Activated CD8-positive, alpha-beta memory T cell treated with anti-CD3 and anti-CD28 coated beads, Interleukin-2, amount 50 U/mL, for 24 hours (primary cell): Measurements from ENCODE around the gene TM2D3.

Experiments used
- DNase-seq: peaks from one replicate; pipeline ENCODE4 v3.0.0-alpha.2; 2020; ENCODE audit errors: extremely low read depth

Gene TM2D3

DNA sequence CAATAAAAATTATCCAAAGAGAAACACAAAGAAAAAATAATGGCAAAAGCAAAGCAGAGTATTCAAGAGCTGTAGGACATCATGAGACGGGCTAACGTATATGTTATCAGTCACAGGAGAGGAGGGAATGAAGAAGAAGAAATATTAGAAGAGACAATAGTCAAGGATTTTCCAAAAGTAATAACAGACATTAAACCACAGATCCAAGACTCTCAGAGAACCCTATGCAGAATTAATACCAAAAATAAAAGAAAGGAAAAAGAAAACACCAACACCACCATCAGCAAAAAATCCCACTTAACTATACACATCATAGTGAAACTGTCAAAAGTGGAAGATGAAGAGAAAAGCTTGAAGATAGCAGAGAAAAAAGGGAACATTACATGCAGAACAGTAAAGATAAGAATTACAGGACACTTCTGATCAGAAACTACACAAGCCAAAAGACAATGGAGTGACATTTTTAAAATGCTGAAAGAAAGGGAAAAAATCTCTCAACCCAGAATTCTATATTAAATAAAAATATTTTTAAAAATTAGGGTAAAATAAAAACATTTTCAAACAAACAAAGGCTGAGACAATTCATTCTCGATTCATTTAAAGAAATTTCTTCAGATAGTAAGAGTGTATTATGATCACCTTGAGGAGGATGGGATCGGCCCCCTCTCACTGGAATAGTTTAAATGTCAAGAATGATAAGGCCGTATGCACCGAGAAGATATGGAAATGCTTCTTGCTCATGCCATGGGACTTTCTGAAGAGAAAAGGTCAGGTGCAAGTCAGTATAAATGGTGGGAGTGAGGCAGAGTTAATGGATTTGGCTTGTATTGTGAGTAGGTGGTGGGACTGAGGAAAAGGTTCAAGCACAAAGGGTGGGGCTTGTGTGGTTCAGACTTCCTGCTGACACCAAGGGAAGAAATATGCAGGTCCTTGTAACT, 28.5 kb downstream of the TM2D3 start:
- no peak for DNase-seq

- no peak for DNase-seq
Measured at GRCh38 chr15:101621961-101622360, 30.2 kb downstream of the TM2D3 start.

GRCh38 chr15:101620671-101621070, 31.5 kb downstream of the TM2D3 start:
- no peak for DNase-seq

GRCh38 chr15:101619615-101619865, 32.6 kb downstream of the TM2D3 start:
- no peak for DNase-seq

DNA sequence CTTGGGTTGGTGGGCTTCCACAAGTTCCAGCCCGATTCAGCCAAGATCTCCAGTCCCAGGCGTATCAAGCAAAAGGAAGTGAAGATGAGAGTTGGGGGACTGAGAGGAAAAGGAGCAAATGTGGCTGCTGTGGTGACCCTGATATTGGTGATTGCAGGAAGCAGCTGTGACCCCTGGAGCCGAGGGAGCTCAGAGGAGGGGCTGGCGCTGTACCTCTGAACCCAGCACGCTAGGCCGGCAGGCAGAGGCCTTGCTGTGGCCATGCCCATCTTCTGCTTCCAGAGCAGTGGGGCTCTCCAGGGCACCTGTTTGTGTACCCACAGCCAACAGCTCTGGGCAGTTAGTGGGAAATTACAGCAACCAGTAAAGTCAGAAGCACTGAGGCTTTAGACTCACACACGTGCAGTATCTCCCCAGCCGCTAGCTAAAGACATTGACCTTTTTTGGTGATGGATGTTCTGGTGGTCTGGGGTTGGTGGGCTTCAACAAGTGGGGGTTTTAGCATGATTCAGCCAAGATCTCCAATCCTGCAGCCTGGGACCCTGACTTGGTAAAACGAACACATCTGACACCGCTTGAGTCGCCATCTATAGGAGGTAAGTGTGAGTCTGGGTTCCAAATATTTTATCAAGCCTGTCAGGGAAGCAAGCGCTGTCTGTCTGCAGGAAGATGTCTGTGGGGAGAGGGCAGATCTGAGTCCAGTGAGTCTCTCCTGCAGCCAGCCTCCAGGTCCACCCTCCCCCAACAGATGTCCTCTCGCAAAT, 33.1 kb downstream of the TM2D3 start:
- DNase-seq = no peak

DNA sequence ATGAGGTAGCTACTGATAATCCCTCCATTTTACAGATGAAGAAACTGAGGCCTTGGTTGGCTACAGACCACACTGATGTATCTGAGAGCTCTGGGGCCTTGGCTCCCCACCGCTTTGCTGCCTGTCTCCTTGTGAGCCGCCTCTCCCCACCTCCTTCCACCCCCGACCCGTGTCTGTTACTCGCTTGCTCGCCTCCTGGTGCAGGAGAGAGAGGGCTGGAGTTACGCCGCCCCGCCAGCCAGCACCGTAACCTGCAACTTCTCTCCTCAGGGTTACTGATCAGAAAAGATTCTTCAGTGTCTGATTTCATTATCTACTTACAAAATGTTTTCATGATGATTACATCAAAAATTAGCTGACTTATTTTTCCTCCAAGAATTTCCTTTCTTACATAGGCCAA, 34.1 kb downstream of the TM2D3 start:
- no peak for DNase-seq

DNA sequence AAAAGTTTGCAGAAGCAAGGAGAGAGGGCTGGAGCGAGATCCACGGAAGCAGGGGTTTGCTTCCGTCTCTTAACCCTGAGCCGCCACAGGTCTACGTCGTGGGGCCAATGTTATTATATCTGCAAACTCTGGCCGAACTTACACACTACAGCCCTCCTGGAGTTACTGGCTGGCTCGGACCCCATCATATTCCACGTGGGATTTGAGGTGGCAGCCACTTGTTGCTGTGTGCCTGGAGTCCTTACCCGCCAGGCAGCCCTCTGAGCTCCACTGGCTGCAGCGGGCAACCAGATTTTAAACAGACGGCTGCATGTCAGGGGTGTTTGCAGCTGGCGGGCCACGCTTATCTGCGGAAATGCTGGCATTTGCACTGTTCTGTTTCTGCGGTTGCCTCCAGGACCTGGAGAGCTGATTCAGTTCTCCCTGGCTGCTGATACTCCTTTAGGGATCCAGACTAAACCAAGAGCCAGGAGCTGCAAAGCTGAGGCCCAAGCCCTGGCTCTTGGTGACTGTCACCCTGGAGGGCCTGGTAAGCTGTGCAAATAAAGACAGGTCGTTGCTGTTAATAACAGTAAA, 34.7 kb downstream of the TM2D3 start:
- DNase-seq = no peak

DNA sequence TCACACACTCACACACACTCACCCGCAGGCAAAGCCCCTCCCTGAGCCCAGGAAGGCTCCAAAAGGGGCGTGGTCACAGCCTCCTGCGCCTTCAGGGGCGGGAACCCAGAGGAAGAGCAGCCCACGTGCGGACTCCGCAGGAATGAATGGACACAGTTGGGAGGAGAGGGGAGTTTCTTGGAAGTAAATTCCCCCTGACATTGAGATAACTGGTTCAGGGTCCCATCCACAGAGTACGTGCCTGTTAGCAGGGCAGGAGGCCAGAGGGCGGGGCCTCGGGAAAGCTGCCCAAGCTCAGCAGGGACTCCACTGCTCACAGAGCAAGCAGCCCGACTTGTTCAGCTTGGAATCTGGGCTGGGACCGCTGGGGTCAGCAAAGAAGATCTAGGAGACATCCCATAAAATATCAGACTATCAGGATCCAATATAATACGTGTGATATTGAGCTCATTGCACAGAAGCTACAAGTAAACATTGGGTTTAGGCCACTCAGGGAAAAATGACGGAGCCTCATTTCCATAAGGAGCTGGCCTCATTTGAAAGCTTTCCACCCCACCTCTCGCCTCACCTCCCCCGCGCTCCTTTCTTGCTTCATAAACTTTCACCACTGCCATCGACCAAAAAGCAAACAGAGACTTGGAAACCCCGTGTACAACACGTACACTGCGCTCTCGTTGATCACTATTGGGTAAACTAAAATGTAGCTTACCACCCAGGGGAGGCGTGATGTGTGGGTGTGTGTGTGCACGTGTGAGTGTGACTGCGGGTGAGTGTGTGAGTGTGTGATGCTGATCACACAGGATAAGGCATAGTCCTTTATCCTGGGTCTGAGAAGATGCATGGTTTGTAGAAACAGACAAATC, 36.0 kb downstream of the TM2D3 start:
- DNase-seq = no peak

DNA sequence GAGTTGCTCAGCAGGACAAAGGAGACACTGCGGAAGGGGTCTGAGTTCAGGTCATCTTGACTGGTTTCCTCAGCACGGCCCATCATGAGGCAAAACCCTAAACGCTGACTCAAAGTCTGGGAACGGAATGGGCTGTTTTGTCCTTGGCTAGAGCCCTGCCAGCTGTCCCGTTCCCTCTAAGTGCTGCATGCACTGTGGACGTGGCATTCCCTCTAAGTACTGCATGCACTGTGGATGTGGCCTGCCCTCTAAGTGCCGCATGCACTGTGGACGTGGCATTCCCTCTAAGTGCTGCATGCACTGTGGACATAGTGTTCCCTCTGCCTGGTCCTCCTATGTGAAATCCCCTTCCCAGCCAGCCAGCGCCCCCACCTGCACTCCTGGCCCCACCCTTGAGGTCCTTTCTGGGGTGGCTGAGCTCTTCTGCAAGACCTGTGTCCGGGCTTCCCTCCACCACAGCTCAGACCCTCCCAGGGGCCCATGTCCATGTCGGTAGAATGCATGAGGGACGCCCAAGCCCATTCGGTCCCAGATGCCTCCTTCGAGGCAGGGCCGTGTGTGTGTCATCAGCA, 36.7 kb downstream of the TM2D3 start:
- DNase-seq = no peak

DNA sequence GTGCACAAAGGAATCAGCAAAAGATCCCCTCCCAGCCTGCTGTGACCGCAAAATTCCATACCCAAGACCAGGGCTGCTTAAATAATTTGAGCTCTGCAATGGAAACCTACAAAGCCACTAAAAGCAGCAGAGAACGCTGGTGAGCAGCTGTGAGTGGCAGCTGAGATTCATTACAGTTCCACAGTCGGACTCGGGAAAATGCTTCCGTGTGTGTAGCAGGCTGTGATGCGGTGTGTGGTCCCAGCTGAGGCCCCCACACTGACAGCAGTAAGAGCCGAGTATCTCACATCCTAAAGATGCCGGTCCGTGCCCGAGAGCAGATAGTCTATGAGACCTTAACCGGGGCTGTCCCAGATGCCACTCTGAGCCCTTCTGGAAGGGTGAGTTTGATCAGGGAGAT, 37.4 kb downstream of the TM2D3 start:
- DNase-seq = no peak

DNA sequence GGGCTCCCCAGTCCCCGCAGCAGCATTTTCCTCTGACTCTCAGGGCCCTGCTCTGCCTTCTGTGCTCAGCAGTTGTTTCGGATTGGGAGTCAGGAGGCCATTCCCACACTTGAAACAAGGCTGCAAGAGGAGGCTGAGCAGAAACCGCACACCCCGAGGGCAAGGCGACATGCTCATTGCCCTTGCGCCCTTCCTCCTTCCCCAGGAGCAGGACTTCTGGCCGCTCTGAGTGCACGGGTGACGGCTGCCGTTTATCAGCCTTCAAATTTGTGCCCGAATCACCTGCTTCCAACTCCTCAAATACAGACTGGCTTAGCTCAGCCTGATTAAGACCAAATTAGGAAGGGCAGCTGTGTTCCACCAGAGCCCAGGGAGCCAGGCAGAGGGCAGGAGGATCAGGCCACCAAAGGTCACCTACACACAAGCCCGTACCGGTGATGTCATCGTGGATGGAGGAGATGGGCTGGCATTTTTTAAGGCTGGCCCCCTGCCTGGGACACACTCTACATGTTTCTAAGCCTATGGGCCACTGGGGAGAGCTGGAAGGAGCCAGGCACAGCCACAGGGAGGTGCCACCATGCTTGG, 38.1 kb downstream of the TM2D3 start:
- no peak for DNase-seq

GRCh38 chr15:101613130-101614000, 38.8 kb downstream of the TM2D3 start:
- DNase-seq = no peak

DNA sequence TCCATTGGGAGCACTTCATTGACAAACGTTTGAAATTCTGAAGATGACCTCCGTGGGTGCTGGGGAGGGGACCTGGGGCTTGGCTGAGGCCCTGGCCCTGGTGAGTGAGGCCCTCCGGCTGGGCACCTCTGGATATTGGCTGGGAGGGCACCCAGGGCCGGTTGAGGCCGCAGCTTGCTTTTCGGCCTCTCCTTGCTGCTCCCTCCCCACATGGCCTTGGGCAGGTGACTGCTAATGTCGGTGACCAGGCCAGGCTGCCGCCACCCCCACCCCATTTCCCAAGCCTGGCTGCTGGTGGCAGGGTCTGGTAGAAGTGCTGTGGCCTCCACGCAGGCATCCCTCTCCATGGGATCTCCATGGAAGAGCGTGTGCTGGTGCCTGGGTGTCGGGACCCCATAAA, 39.5 kb downstream of the TM2D3 start:
- DNase-seq = no peak

GRCh38 chr15:101611580-101612299, 40.4 kb downstream of the TM2D3 start:
- no peak for DNase-seq

GRCh38 chr15:101611007-101611406, 41.2 kb downstream of the TM2D3 start:
- no peak for DNase-seq

DNA sequence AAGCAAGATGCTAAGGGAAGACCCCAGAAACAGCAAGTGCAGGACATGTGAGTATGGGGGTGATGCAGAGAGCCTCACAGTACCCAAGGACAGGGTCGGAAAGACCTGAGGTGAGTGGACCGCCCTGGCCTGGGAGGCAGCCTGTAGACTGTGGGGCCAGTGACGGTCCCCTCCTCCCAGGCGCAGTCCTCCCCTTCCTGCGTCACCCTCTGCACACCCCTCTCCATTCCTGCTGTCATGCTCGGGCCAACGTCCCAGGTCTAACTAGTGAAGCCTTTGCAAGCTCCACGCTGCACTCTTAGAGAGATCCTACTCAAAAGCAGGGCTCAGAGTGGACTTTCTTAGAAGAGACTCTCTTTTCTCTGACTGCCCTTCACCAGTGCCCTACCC, 41.6 kb downstream of the TM2D3 start:
- no peak for DNase-seq

- no peak for DNase-seq
Measured at GRCh38 chr15:101609742-101610610, 42.2 kb downstream of the TM2D3 start.

GRCh38 chr15:101608201-101608600, 44.0 kb downstream of the TM2D3 start:
- no peak for DNase-seq

GRCh38 chr15:101607108-101607507, 45.1 kb downstream of the TM2D3 start:
- no peak for DNase-seq
